Suprapubic skin (tissue), 3 donors: ENCODE measurements around the gene MGARP.

Experiments
- CTCF ChIP-seq, 2 donors: fragments of 200-600 bp in 1 of 2; fragments of 450-650 bp in 1 of 2; sonication (generic) in 1 of 2; IDR thresholded peaks; one replicate each; pipeline ENCODE4 v1.5.1; 2016 to 2019; ENCODE audit warnings: antibody characterized with exemption in 2 of 2, mild to moderate bottlenecking in 1 of 2, moderate library complexity in 1 of 2
- POLR2A ChIP-seq, 2 donors: fragments of 450-650 bp; IDR thresholded peaks; one replicate each; pipeline ENCODE4 v1.6.1; 2017; ENCODE audit warnings: antibody characterized with exemption in 2 of 2, mild to moderate bottlenecking in 2 of 2, moderate library complexity in 2 of 2

DNA sequence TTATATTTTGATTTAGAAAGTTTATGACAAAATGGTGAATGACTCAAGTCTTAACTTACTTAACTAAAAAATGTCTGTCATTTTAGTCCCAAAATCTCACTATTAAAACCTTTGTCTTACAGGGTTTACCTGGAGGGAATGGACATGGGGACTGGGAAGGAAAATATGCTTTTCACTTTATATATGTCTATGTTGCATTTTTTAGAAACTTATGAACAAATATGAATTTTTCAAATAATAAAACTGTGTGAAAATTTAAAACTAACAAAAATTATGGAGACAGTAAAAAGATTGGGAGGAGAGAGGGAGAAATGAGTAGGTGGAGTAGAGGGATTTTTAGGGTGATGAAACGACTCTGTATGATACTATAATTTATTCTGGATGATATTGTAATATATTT lies 6.2 kb downstream of the MGARP start:
- TF ChIP-seq CTCF (IDR thresholded peaks at IDR 0.05) = no peak
- TF ChIP-seq POLR2A (IDR thresholded peaks at IDR 0.05) = no peak
